HG02759 (cell line): Measurements from ENCODE around the gene MEX3C.

ENCODE experiments used
- ATAC-seq: cut with Tn5 transposase; IDR thresholded peaks from one replicate; pipeline ENCODE4 v1.9.1; 2021; ENCODE audit warnings: mild to moderate bottlenecking, moderate library complexity; ENCODE audit not compliant: unreplicated experiment

MEX3C gene

DNA sequence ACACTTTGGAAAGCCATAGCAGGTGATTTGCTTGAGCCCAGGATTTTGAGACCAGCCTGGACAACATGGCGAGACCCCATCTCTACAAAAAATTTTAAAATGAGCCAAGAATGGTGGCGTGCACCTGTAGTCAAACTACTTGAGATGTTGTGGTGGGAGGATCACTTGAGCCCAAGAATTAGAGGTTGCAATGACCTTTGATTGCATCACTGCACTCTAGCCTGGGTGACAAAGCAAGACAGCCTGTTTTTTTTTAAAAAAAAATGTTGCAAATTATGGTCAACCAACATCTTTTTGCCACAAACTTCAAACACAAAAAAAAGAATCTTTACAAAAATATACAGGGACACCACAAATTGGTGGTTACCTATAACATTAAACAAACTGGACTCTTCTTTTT is 40.3 kb downstream of the MEX3C start:
- ATAC-seq, result no peak

DNA sequence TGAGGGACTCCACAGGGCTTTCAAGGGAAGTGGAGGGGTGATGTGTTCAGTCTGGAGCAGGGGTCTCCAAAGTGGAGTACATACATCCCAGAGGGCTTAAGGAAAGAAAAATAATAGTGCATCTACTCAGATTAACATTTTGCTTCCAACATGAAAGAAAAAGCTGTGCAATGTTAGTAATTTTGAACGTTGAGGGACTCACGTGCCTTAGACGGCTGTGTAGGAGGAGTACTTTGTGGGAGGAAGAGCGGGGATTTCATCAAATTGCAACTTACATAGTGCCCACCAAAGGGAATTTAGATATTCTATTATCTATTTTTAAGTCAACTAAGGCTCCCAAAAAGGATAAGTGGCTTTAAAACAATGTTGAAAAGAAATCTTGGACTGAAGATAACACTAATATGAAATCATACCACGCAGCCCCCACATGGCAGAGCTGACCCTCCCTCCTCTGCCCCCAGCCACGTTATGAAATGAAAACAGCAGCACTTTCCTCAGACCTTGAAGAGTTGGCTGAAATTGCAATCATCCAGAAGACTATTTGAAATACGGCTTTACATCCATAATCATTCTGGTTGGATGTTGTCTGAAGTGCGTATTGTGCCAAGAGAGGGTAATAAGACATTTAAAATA is 42.9 kb downstream of the MEX3C start:
- ATAC-seq, result no peak

GRCh38 chr18:51153659-51154371 is 43.7 kb downstream of the MEX3C start:
- peak; percentile 72 for ATAC-seq

- peak; percentile 36 for ATAC-seq
Measured at GRCh38 chr18:51151568-51152511, 45.6 kb downstream of the MEX3C start.

DNA sequence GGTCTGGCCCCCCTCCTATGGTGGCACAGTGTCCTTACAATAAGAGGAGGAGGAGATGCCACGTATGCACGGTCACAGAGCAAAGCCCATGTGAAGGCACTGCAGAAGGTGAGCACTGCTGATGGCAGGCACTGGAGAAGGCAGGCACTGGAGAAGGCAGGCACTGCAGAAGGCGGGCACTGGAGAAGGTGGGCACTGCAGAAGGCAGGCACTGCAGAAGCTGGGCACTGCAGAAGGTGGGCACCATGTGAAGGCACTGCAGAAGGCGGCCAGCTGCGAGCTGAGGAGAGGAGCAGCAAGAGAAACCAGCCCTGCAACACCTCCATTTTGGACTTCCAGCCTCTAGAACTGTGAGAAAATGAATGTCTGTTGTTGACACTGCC is 46.3 kb downstream of the MEX3C start:
- no peak for ATAC-seq

- no peak for ATAC-seq
Measured at GRCh38 chr18:51150113-51150700, 47.3 kb downstream of the MEX3C start.

GRCh38 chr18:51149670-51150069 is 47.8 kb downstream of the MEX3C start:
- no peak for ATAC-seq

GRCh38 chr18:51146909-51147308 is 50.6 kb downstream of the MEX3C start:
- no peak for ATAC-seq

DNA sequence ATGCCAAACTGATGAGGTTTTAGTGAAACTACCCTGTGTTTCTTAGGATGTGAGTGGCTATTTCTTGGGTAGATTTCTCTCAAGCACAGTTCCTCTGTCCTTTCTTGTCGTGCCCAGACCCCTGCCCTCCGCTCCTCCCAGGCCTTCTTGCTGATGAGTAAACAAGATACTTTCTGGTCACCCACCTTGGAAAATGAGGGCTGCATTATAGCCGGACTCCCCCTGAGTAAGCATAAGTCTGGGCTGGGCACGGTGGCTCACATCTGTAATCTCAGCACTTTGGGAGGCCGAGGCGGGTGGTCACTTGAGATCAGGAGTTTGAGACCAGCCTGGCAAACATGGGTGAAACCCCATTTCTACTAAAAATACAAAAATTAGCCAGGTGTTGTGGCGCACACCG is 58.5 kb downstream of the MEX3C start:
- no peak for ATAC-seq

GRCh38 chr18:51137891-51138290 is 59.6 kb downstream of the MEX3C start:
- no peak for ATAC-seq

- no peak for ATAC-seq
Measured at GRCh38 chr18:51137026-51137729, 60.3 kb downstream of the MEX3C start.

DNA sequence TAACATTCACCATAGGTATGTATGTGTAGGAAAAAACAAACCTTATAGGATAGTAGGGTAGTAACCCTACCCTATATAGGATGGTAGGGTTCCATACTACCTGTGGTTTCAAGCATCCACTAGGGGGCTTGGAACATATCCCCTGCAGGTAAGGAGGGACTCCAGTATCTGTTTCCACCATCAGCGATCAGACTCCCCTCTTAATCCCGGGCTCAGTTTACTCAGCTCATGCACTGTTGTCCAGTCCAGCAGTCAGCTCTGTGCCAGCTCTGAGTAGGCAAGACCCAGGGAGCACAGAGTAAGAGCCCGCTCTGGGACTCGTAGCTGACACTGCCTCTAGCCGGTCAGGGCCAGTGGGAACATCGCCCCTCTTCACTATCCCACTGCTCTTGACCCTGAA is 61.7 kb downstream of the MEX3C start:
- ATAC-seq, result no peak

- no peak for ATAC-seq
Measured at GRCh38 chr18:51135364-51135763, 62.1 kb downstream of the MEX3C start.

- ATAC-seq, result no peak
Measured at GRCh38 chr18:51134721-51135120, 62.8 kb downstream of the MEX3C start.

- no peak for ATAC-seq
Measured at GRCh38 chr18:51133580-51134160, 63.8 kb downstream of the MEX3C start.

DNA sequence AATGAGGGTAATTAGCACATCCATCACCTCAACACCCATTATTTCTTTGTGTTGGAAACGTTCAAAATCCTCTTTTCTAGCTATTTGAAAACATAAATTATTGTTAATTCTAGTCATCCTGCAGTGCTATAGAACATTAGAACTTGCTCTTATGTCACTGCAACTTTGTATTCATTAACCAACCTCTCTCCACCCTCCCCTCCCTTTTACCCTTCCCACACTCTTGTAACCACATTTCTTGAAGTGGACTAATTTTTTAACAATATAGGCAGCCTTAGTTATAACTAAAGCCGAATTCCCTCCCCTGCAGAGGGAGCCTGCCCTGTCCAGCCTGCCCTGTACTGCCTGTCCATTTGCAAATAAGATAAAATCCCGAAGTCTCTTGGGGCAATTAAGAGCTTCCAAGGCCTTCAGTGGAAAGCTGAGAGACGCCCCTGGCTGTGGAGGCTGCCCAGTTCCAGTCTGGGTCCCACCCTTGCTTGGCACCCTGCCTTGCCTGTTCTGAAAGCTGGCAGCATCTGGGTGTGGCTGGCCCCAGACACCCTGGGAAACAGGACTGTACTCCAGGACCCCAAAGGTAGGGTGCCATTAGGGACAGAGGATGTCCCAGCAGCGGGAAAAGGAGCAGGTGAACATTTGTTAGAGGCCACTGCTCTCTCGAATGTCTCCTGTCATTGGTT is 65.1 kb downstream of the MEX3C start:
- no peak for ATAC-seq

DNA sequence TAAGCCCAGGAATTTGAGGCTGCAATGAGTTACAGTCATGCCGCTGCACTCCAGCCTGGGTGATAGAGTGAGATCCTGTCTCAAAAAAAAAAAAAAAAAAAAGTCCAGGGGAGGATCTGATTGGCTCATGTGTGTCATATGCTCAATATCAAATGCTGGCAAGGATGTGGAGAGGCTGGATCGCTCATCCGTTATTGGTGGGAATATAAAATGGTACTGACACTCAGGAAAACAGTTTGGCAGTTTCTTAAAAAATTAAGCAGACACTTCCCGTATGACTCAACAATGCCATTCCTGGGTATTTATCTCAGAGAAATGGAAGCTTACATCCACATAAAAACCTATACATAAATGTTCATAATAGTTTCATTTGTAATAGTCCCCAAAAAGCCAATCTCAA is 68.9 kb downstream of the MEX3C start:
- ATAC-seq, result no peak

GRCh38 chr18:51127664-51128063 is 69.8 kb downstream of the MEX3C start:
- ATAC-seq, result no peak

DNA sequence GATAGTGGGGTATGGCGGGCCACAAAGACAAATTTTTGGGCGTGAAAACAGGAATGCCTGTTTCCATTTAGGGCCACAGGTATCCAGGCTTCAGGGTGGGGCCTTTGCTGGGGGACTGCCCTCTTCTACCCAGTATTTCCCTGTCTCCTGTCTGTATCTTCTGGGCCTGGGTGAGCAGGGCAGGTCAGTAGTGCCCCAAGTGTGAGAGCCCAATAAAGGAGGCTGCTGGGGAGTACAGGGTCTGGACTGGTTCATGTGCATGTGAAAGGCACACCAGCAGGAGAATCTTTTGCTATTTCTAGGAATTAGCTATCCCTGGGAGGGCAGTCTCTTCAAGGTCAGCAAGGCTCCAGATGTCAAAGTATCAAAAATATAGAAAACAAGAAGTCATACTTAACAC is 71.5 kb downstream of the MEX3C start:
- ATAC-seq, result no peak
